Testis (tissue), 3 donors: Measurements from ENCODE around the gene RAP1GDS1. TPM values are rescaled to one million over a fixed set of nuclear protein-coding genes. Genes with fewer than 3 reads are reported as not detected.
"Not testable (repeated sequence)": the region's sequence is repeated elsewhere in the genome, so short reads cannot be mapped to it uniquely, and the experiment has no call there.

ENCODE experiments used
- DNase-seq: peaks from one replicate; pipeline ENCODE4 v3.0.0-alpha.2; 2019
- H3K27ac ChIP-seq, 2 donors: fragments of 200-600 bp; sonication (generic); one replicate each; pipeline ENCODE4 v1.5.1; 2019
- H3K27me3 ChIP-seq: fragments of 200-600 bp; sonication (generic); one replicate; pipeline ENCODE4 v1.5.1; 2019
- H3K36me3 ChIP-seq: fragments of 200-600 bp; sonication (generic); one replicate; pipeline ENCODE4 v1.5.1; 2017; ENCODE audit warnings: low read depth; ENCODE audit errors: missing control alignments
- H3K4me1 ChIP-seq: fragments of 200-600 bp; sonication (generic); one replicate; pipeline ENCODE4 v1.5.1; 2019
- H3K4me3 ChIP-seq, 2 donors: fragments of 200-600 bp; sonication (generic); one replicate each; pipeline ENCODE4 v1.5.1; 2017 to 2019
- H3K9me3 ChIP-seq: fragments of 200-600 bp; sonication (generic); one replicate; pipeline ENCODE4 v1.5.1; 2017
- POLR2A ChIP-seq: fragments of 450-650 bp; IDR thresholded peaks from one replicate; pipeline ENCODE4 v1.6.1; 2017; ENCODE audit warnings: antibody characterized with exemption, mild to moderate bottlenecking, moderate library complexity
- WGBS, 2 donors: methylation state at CpG; one replicate each; pipeline ENCODE4 v1.1.5; 2018; 5-methylcytosine and 5-hydroxymethylcytosine counted together
- intact Hi-C: fragments of 100-400 bp; cut with DNase I; formaldehyde crosslinking; loops from one replicate; pipeline ENCODE4 v1.15.1; 2023; ENCODE audit warnings: low total_unique reads
- polyA plus RNA-seq: library from polyadenylated mRNA; stranded (reverse); fragments of 350-450 nt; fragmentation: Illumina TruSeq; extraction: RNeasy Lipid Tissue Mini Kit (QIAGEN cat#74804); gene quantifications from one replicate; pipeline ENCODE4 v1.2.3, GENCODE V29; 2014; ENCODE audit warnings: low read depth, low replicate concordance; ENCODE audit not compliant: insufficient read depth
- total RNA-seq, 2 donors: library from RNA; depleted of rRNA; stranded (reverse); fragments of >200 nt; gene quantifications; one replicate each; pipeline ENCODE4 v1.2.3, GENCODE V29; 2016
- TF ChIP-seq, protein P1 (sequence below), 3 experiments: fragments of 450-650 bp in 2 of 3; fragments of 200-600 bp in 1 of 3; sonication (generic) in 1 of 3; IDR thresholded peaks; one replicate each; pipeline ENCODE4 v1.5.1; 2016 to 2019; ENCODE audit warnings: antibody characterized with exemption in 3 of 3, mild to moderate bottlenecking in 2 of 3, moderate library complexity in 1 of 3

The RAP1GDS1 gene
- total and polyA plus RNA-seq, 3 donors from 2014 or later: 34.2 to 38.0 (median 37.2) TPM

GRCh38 chr4:98411731-98412130 lies 150.5 kb downstream of the RAP1GDS1 start:
- intact Hi-C loops: no loop called here
- DNase-seq: no peak
- Histone ChIP-seq H3K4me1 (no peaks in the 10 kb centered on the region), H3K9me3 (no peaks in the 10 kb centered on the region), H3K27me3 (no peaks in the 10 kb centered on the region), H3K4me3 (no peak overlapping the region), H3K27ac (no peak overlapping the region), H3K36me3 (no peaks in the 10 kb centered on the region)
- WGBS, 2 donors: 86 to 88% methylated on average over 2 of the region's 2 CpGs
- TF ChIP-seq POLR2A: no peak
- TF ChIP-seq, protein P1, sequence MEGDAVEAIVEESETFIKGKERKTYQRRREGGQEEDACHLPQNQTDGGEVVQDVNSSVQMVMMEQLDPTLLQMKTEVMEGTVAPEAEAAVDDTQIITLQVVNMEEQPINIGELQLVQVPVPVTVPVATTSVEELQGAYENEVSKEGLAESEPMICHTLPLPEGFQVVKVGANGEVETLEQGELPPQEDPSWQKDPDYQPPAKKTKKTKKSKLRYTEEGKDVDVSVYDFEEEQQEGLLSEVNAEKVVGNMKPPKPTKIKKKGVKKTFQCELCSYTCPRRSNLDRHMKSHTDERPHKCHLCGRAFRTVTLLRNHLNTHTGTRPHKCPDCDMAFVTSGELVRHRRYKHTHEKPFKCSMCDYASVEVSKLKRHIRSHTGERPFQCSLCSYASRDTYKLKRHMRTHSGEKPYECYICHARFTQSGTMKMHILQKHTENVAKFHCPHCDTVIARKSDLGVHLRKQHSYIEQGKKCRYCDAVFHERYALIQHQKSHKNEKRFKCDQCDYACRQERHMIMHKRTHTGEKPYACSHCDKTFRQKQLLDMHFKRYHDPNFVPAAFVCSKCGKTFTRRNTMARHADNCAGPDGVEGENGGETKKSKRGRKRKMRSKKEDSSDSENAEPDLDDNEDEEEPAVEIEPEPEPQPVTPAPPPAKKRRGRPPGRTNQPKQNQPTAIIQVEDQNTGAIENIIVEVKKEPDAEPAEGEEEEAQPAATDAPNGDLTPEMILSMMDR (IDR thresholded peaks at IDR 0.05): no peak

DNA sequence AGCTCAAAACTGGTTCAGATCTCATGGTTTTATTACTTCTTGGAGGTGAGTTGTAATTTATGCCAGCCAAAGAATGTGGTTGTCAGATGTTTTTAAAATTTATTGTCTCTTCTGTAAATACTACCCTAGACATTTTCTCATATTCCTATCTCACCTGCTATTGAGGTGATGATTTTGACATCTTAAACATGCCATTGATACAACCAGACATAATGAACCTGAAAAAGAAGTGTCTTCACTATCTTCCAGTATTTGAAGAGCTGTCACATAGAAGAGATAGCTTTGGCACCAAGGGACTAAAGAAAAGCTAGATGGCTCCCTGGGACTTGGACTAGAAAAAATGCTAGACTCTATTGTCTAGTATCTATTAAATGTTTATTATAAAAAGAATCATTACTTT lies 155.7 kb downstream of the RAP1GDS1 start:
- Histone ChIP-seq H3K4me1 (no peaks in the 10 kb centered on the region), H3K36me3 (no peaks in the 10 kb centered on the region), H3K4me3 (no peak overlapping the region), H3K27ac (no peak overlapping the region), H3K27me3 (no peaks in the 10 kb centered on the region), H3K9me3 (no peaks in the 10 kb centered on the region)
- no peak for TF ChIP-seq POLR2A
- TF ChIP-seq, protein P1 (IDR thresholded peaks at IDR 0.05): no peak
- no peak for DNase-seq
- intact Hi-C loops: no loop called here

DNA sequence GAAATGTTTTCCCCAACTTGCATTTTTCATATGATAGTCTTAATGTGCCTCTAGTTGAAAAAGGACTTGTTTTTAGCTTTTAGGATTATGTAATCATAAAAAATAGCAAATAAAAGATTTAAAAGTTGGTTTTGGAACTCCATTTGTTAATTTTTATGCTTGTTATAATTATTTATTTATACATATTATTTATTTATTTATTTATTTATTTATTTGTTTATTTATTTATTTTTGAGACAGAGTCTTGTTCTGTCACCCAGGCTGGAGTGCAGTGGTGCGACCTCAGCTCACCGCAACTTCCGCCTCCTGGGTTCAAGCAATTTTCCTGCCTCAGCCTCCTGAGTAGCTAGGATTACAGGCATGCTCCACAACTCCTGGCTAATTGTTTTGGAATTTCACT lies 159.0 kb downstream of the RAP1GDS1 start:
- DNase-seq, H3K27me3 ChIP-seq, H3K27ac ChIP-seq, H3K36me3 ChIP-seq, H3K4me3 ChIP-seq, intact Hi-C loops, H3K4me1 ChIP-seq, H3K9me3 ChIP-seq: not testable (repeated sequence)
- 95 to 96% methylated on average over 3 of the region's 3 CpGs for WGBS, 2 donors

GRCh38 chr4:98421111-98421510 lies 159.9 kb downstream of the RAP1GDS1 start:
- WGBS, 2 donors: 79 to 83% methylated on average over 5 of the region's 5 CpGs
- no peak for DNase-seq
- intact Hi-C loops: no loop called here
- no peak overlapping the region for H3K4me3 ChIP-seq
- no peaks in the 10 kb centered on the region for H3K36me3 ChIP-seq
- no peak overlapping the region for H3K27ac ChIP-seq
- H3K4me1 ChIP-seq: no peaks in the 10 kb centered on the region
- no peaks in the 10 kb centered on the region for H3K9me3 ChIP-seq
- H3K27me3 ChIP-seq: no peaks in the 10 kb centered on the region
- TF ChIP-seq, protein P1 (IDR thresholded peaks at IDR 0.05): no peak
- TF ChIP-seq POLR2A: no peak

DNA sequence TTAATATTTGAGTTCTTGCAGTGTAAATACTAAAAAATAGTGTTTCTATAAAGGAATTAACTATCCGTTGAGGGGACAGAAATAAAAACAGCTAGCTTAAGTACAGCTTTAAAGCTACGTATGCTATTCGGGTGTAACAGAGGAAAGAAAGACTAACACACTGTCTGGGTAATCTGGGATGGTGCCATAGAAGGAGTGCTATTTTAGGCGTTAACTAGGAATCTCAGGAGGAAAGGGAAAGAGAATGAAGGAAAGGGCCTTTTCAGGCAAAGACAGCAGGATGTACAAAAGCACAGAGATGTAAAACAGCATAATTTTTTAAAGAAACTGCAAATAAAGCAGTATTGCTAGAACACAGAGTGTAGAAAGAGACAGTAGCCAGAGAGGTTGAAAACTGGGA lies 161.8 kb downstream of the RAP1GDS1 start:
- Histone ChIP-seq H3K36me3 (no peaks in the 10 kb centered on the region), H3K9me3 (no peaks in the 10 kb centered on the region), H3K4me1 (no peaks in the 10 kb centered on the region), H3K4me3 (no peak overlapping the region), H3K27me3 (no peaks in the 10 kb centered on the region), H3K27ac (no peak overlapping the region)
- WGBS, 2 donors: 73 to 75% methylated on average over 4 of the region's 4 CpGs
- no peak for TF ChIP-seq POLR2A
- TF ChIP-seq, protein P1 (IDR thresholded peaks at IDR 0.05): no peak
- no peak for DNase-seq
- intact Hi-C loops: no loop called here
